ENCODE data around the gene ANTXRL. TPM values are rescaled to one million over a fixed set of nuclear protein-coding genes. Genes with fewer than 3 reads are reported as not detected.
"Not testable (repeated sequence)": the region's sequence is repeated elsewhere in the genome, so short reads cannot be mapped to it uniquely, and the experiment has no call there.

ANTXRL gene
- total RNA-seq, 1 donor from 2014 or later = not detected

GRCh38 chr10:46253076-46254006 lies 33.5 kb upstream of the ANTXRL start:
- DNase-seq (no peak), ATAC-seq (ENCODE audit: poor library complexity) (no peak)
- intact Hi-C loops (cut with DNase I) = no loop called here

GRCh38 chr10:46254007-46254383 lies 32.8 kb upstream of the ANTXRL start:
- intact Hi-C loops (cut with DNase I) = no loop called here
- ATAC-seq (ENCODE audit: poor library complexity) = no peak
- DNase-seq = no peak

- intact Hi-C loops (cut with DNase I) = no loop called here
- DNase-seq = no peak
- ATAC-seq (ENCODE audit: poor library complexity) = no peak
Measured at GRCh38 chr10:46254467-46254866, 32.3 kb upstream of the ANTXRL start.

GRCh38 chr10:46255210-46255609 lies 31.6 kb upstream of the ANTXRL start:
- ATAC-seq (ENCODE audit: poor library complexity); intact Hi-C loops (cut with DNase I); DNase-seq: not testable (repeated sequence)

GRCh38 chr10:46255801-46256747 lies 30.7 kb upstream of the ANTXRL start:
- intact Hi-C loops (cut with DNase I) = no loop called here
- ATAC-seq (ENCODE audit: poor library complexity) (peak; percentile 90), DNase-seq (peak; percentile 85)

GRCh38 chr10:46257099-46257498 lies 29.7 kb upstream of the ANTXRL start:
- intact Hi-C loops (cut with DNase I) = no loop called here
- ATAC-seq (ENCODE audit: poor library complexity) (no peak), DNase-seq (no peak)

- DNase-seq; intact Hi-C loops (cut with DNase I); ATAC-seq (ENCODE audit: poor library complexity): not testable (repeated sequence)
Measured at GRCh38 chr10:46262906-46263560, 23.8 kb upstream of the ANTXRL start.

- ATAC-seq (ENCODE audit: poor library complexity) = no peak
- intact Hi-C loops (cut with DNase I) = no loop called here
- DNase-seq = no peak
Measured at GRCh38 chr10:46263831-46264268, 22.9 kb upstream of the ANTXRL start.

GRCh38 chr10:46264336-46264735 lies 22.5 kb upstream of the ANTXRL start:
- DNase-seq = no peak
- ATAC-seq (ENCODE audit: poor library complexity) = no peak
- intact Hi-C loops (cut with DNase I) = no loop called here

- ATAC-seq (ENCODE audit: poor library complexity) = no peak
- no peak for DNase-seq
- intact Hi-C loops (cut with DNase I) = no loop called here
Measured at GRCh38 chr10:46264737-46265368, 21.9 kb upstream of the ANTXRL start.

- intact Hi-C loops (cut with DNase I); ATAC-seq (ENCODE audit: poor library complexity); DNase-seq: not testable (repeated sequence)
Measured at GRCh38 chr10:46265566-46266305, 21.1 kb upstream of the ANTXRL start.

GRCh38 chr10:46266306-46266985 lies 20.4 kb upstream of the ANTXRL start:
- ATAC-seq (ENCODE audit: poor library complexity) = no peak
- no peak for DNase-seq
- intact Hi-C loops (cut with DNase I) = no loop called here

GRCh38 chr10:46267132-46267985 lies 19.4 kb upstream of the ANTXRL start:
- intact Hi-C loops (cut with DNase I) = no loop called here
- DNase-seq (no peak), ATAC-seq (ENCODE audit: poor library complexity) (no peak)

- ATAC-seq (ENCODE audit: poor library complexity) = no peak
- intact Hi-C loops (cut with DNase I) = no loop called here
- DNase-seq = no peak
Measured at GRCh38 chr10:46268076-46268881, 18.5 kb upstream of the ANTXRL start.

GRCh38 chr10:46269554-46270053 lies 17.2 kb upstream of the ANTXRL start:
- intact Hi-C loops (cut with DNase I); DNase-seq; ATAC-seq (ENCODE audit: poor library complexity): not testable (repeated sequence)
